ENCODE results near the gene CDC37.
"Not testable (repeated sequence)": the region's sequence is repeated elsewhere in the genome, so short reads cannot be mapped to it uniquely, and the experiment has no call there.

CDC37 gene

DNA sequence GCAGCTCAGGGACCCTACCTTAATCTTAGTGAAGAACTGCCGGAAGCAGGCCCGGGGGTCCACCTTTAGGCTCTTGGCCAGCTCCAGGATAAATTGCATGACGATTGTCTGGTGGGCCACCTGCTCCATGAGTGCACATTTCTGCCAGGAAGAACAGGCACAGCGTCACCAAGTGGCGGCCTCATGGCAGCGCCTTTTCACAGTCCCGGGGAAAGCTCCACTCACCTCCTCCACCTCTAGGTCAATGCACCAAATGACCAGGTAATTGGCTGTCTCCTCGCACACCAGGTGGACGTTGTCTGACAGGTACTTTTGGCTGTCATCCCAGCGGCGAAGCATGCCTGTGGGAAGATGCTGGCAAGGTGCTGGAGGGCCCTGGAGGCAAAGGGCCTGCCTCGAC lies 8.3 kb downstream of the CDC37 start:
- DNase-seq (ENCODE audit: low spot score), result no peak

DNA sequence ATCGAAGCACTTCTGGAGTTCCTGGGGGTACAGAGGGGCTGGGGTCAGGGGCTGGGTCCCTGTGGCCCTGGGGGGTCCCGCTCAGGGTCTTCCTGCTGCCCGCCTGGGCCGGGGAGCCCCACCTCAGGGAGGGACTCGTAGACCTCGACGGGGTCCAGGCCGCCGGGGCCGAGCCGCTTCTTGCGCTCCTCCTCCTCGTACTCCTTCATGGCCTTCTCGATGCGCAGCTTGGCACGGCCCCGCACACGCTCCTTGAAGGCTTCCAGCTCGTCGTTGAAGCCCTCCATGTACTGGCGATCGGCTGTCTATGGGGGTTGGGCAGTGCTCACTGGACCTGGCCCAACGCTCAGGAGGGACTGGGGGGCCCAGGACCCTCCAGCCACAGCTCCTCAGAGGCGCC lies 10.2 kb downstream of the CDC37 start:
- no peak for DNase-seq (ENCODE audit: low spot score)

GRCh38 chr19:10392120-10392519 lies 11.2 kb downstream of the CDC37 start:
- DNase-seq (ENCODE audit: low spot score), result no peak

DNA sequence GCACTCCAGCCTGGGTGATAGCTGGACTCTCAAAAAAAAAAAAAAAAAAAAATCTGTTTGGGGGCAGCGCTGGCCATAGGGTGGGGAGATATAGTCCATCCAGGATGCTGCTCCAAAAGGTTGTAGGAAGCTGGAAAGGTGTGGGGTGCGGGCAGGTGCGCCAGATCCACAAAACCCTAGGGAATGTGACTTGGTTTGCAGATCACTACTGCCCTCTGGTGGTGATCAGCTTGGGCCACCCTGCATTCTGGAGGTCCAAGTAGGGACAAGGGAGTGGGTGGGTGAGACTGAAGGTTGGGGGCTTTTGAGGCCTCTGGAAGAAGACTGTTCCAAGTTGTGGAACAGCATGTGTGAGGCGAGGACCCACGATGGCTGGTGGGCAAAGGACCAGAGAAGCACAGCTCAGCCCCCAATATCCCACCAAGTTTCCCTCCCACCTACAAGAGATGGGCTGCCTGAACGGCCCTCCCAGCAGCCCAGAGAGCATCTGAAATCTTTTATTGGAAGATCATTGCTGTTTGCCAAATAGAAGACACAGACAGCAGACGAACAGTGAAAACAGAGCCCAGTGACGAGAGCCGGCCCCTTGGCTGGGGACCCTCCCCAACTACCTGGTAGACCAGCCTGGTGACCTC lies 12.6 kb downstream of the CDC37 start:
- DNase-seq (ENCODE audit: low spot score), result peak; percentile 76

- DNase-seq (ENCODE audit: low spot score), result no peak
Measured at GRCh38 chr19:10389863-10390262, 13.5 kb downstream of the CDC37 start.

DNA sequence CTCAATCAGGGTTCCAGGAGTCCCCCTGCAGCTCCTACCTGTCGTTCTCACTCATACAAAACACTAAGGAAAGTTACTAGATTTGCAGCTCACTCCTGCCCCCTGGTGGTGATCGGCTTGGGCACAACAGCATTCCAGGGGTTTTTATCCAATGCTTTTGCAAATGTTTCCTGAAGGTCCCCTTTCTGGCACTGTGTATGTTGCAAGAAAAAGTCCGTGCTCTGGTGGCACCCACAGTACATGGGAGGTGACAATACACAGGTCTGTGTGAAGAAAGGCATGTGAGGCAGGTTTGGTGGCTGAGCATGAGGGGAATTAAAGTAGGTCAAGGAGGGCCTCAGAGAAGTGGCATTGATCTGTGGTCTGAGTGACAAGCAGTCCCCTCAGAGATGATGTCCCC lies 14.4 kb downstream of the CDC37 start:
- DNase-seq (ENCODE audit: low spot score), result peak; percentile 91

DNA sequence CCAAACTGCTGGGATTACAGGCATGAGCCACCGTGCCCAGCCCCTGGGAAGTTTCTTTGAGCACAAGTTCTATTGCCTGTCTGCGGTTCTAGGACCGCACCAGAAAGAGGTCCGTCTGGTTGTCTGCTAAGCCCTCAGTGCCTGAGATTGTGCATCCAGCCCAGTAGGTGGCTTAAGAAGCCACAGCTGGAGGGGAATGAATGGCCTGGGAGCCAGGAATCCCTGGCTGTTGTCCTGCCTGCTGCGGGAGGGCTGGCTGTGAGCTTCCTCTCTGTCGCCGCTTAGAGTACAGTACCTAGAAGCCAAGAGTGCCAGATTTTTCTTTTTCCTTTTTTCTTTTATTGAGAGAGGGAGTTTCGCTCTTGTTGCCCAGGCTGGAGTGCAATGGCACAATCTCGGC lies 18.8 kb downstream of the CDC37 start:
- DNase-seq (ENCODE audit: low spot score), result no peak

- not testable (repeated sequence) for DNase-seq (ENCODE audit: low spot score)
Measured at GRCh38 chr19:10383223-10383499, 20.2 kb downstream of the CDC37 start.

DNA sequence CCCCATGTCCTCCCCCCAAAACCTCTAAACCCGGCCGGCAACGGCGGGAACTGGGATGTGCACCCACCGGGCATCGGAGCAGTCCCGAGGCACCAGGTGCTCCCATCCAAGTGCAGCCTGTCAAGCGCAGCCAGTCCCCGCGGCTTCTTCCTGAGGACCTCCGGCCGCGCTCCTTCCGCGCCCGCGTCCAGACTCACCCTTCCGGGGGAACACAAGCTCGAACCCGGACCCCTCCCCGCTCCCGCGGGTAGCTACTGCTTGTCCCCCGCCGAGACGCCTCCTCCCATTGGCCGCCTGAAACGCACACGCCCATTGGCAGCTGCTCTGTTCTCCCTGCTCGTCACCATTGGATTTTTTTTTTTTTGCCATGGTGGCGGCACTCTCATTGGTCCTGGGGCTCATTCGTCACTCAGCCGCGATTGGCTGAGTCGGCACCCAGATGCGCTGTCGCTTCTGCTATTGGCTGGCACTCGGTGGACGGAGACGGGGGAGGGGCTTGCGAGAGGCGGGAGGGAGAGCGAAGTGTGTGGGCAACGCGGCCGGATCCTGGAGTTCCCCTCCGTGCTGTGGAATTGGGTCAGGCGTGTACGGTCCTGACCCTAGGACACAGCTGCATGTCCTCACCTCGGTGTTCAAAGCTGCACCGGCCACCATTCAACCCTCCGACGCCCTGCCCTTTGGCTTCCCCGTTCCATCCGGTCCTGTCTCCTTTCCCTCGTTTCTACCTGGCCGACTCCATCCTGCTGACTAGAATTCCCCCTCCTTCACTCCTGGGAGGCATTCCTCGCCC lies 22.8 kb downstream of the CDC37 start, which contains the start of gene TYK2:
TSS of gene TYK2 (minus strand) at position 260 of the 790 bp plus-strand sequence. CDS start 2,166 bp downstream, outside the sequence.
- peak; percentile 98 for DNase-seq (ENCODE audit: low spot score)

DNA sequence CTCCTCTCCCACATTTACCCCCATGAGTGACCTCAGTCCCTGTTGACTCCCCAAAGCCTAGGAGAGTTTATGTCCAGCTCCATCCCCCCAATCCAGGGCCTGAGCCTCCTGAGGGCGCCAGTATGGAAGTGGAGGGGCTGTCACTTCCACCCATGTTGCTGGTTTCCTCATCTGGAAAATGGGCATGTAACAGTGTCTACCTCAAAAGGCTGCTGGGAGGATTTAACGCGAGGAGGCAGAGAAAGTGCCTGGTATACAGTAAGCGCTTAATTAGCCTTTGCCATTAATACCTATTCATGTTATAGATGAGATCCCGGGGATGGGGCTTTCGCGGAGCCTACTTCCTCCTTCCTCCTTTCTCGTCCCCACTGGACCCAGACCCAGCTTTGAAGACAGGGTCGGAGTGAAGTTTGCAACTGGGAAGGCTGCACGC lies 23.4 kb downstream of the CDC37 start:
- no peak for DNase-seq (ENCODE audit: low spot score)

- no peak for DNase-seq (ENCODE audit: low spot score)
Measured at GRCh38 chr19:10378124-10378523, 25.2 kb downstream of the CDC37 start.

GRCh38 chr19:10377140-10377640 lies 26.2 kb downstream of the CDC37 start:
- DNase-seq (ENCODE audit: low spot score), result not testable (repeated sequence)

- no peak for DNase-seq (ENCODE audit: low spot score)
Measured at GRCh38 chr19:10374931-10375330, 28.4 kb downstream of the CDC37 start.

DNA sequence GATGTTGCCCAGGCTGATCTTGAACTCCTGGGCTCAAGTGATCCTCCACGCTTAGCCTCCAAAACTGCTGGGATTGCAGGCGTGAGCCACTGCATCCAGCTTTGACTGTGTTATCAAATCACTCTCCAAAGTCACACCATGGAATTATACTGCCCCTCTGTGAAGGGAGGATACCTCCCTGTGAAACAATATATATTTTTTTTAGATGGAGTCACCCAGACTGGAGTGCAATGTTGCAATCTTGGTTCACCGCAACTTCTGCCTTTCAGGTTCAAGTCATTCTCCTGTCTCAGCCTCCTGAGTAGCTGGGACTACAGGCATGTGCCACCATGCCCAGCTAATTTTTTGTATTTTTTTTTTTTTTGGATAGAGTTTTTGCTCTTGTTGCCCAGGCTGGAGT lies 30.7 kb downstream of the CDC37 start:
- no peak for DNase-seq (ENCODE audit: low spot score)

GRCh38 chr19:10368101-10368803 lies 35.1 kb downstream of the CDC37 start:
- DNase-seq (ENCODE audit: low spot score), result no peak

- DNase-seq (ENCODE audit: low spot score), result not testable (repeated sequence)
Measured at GRCh38 chr19:10366950-10367512, 36.3 kb downstream of the CDC37 start.

DNA sequence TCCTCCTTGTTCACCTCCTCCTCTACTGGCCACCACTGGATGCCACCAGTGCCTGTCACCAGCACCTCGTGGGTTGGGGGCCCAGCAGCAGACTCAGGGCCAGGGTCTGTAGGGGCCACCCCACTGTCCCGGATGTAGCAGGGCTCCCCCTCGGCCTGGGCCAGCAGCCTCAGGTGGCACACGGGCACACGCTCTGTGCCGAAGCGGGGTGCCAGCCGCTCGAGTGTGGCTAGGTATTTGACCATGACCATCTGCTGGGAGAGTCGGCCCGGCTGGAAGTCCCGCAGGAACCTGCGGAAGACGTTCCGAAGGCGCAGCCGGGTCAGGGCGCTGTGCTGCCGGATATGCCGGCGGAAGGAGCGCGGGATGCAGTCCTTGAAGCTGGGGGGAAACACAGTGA lies 37.8 kb downstream of the CDC37 start:
- no peak for DNase-seq (ENCODE audit: low spot score)

DNA sequence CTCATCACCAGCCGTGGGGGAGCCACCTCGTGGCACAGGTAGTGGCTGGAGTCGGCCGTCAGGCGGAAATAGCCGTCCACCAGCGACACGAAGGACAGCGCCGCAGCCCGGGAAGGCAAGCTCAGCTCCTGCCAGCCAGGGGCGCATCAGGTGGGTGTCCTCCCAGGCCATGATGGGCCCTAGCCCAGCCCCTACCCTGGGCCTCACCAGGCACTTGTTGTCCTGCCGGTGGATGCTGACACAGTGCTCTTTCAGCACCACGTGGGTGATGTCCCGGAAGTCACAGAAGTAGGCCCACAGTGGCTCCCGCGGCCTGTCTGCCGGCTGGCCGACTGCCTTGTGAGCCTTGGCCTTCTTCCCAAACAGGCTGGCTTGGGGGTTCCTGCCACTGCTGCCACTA lies 38.7 kb downstream of the CDC37 start:
- no peak for DNase-seq (ENCODE audit: low spot score)

- no peak for DNase-seq (ENCODE audit: low spot score)
Measured at GRCh38 chr19:10363789-10364281, 39.5 kb downstream of the CDC37 start.

- no peak for DNase-seq (ENCODE audit: low spot score)
Measured at GRCh38 chr19:10362259-10362658, 41.1 kb downstream of the CDC37 start.

- DNase-seq (ENCODE audit: low spot score), result no peak
Measured at GRCh38 chr19:10361569-10362011, 41.8 kb downstream of the CDC37 start.

GRCh38 chr19:10356431-10356830 lies 46.9 kb downstream of the CDC37 start:
- DNase-seq (ENCODE audit: low spot score), result no peak
